ENCODE data around the gene MYPOP.
A peak's percentile ranks its signal among the peaks of the same experiment; 100 is the strongest.

Gene MYPOP

GRCh38 chr19:45882652-45883585 is 19.5 kb downstream of the MYPOP start:
- Histone ChIP-seq H3K4me1 (ENCODE audit: low read length) (peaks cover 24% of the 10 kb centered on the region), H3K36me3 (replicated peaks; ENCODE audit: insufficient read depth, low read length) (no peaks in the 10 kb centered on the region), H3K79me2 (ENCODE audit: low read length) (peaks cover 17% of the 10 kb centered on the region), H3K9me3 (replicated peaks; ENCODE audit: insufficient read depth, low read length) (no peaks in the 10 kb centered on the region), H4K20me1 (ENCODE audit: insufficient read depth, low read length) (no peaks in the 10 kb centered on the region), H2AFZ (ENCODE audit: low read length) (peak overlapping the region; percentile 73), H3F3A (ENCODE audit: insufficient read depth, low read length) (peaks cover 5% of the 10 kb centered on the region), H3K27ac (ENCODE audit: low read length) (peak overlapping the region; percentile 46; the same call in 1 of the 2 replicates), H3K27me3 (replicated peaks; ENCODE audit: insufficient read depth, low read length) (peaks cover 4% of the 10 kb centered on the region; the same call in 1 of the 2 replicates), H3K9me2 (replicated peaks; ENCODE audit: insufficient read depth, low read length) (no peaks in the 10 kb centered on the region), H3K4me2 (ENCODE audit: low read depth, low read length) (peak overlapping the region; percentile 100), H3K4me3 (ENCODE audit: low read length) (peak overlapping the region; percentile 93), H3K9ac (ENCODE audit: low read length) (peak overlapping the region; percentile 84)
- DNase-seq: peak; percentile 93
- peak; percentile 99 for TF ChIP-seq CTCF (IDR thresholded peaks at IDR 0.05; ENCODE audit: low read length)
- TF ChIP-seq EZH2 (optimal IDR thresholded peaks at IDR 0.05; ENCODE audit: low read depth, low read length): no peak

- Histone ChIP-seq H3K9me2 (replicated peaks; ENCODE audit: insufficient read depth, low read length) (no peaks in the 10 kb centered on the region), H3K4me3 (ENCODE audit: low read length) (no peak overlapping the region), H3K36me3 (replicated peaks; ENCODE audit: insufficient read depth, low read length) (no peaks in the 10 kb centered on the region), H3K79me2 (ENCODE audit: low read length) (peaks cover 17% of the 10 kb centered on the region), H3F3A (ENCODE audit: insufficient read depth, low read length) (peaks cover 5% of the 10 kb centered on the region), H3K9ac (ENCODE audit: low read length) (no peak overlapping the region), H3K27ac (ENCODE audit: low read length) (no peak overlapping the region), H3K9me3 (replicated peaks; ENCODE audit: insufficient read depth, low read length) (no peaks in the 10 kb centered on the region), H2AFZ (ENCODE audit: low read length) (peak overlapping the region; percentile 73; the same call in 1 of the 2 replicates), H3K27me3 (replicated peaks; ENCODE audit: insufficient read depth, low read length) (peaks cover 6% of the 10 kb centered on the region), H4K20me1 (ENCODE audit: insufficient read depth, low read length) (no peaks in the 10 kb centered on the region), H3K4me2 (ENCODE audit: low read depth, low read length) (peak overlapping the region; percentile 100), H3K4me1 (ENCODE audit: low read length) (peaks cover 24% of the 10 kb centered on the region)
- DNase-seq: no peak
- TF ChIP-seq CTCF (IDR thresholded peaks at IDR 0.05; ENCODE audit: low read length): no peak
- no peak for TF ChIP-seq EZH2 (optimal IDR thresholded peaks at IDR 0.05; ENCODE audit: low read depth, low read length)
- no peak for TF ChIP-seq EZH2phosphoT487 (IDR thresholded peaks at IDR 0.05; ENCODE audit: low read length)
Measured at GRCh38 chr19:45881909-45882528, 20.4 kb downstream of the MYPOP start.

- Histone ChIP-seq H3K9me3 (replicated peaks; ENCODE audit: insufficient read depth, low read length) (no peaks in the 10 kb centered on the region), H3F3A (ENCODE audit: insufficient read depth, low read length) (peaks cover 5% of the 10 kb centered on the region), H3K79me2 (ENCODE audit: low read length) (peaks cover 17% of the 10 kb centered on the region), H3K4me2 (ENCODE audit: low read depth, low read length) (no peak overlapping the region), H2AFZ (ENCODE audit: low read length) (no peak overlapping the region), H3K4me1 (ENCODE audit: low read length) (peaks cover 24% of the 10 kb centered on the region), H3K9ac (ENCODE audit: low read length) (no peak overlapping the region), H4K20me1 (ENCODE audit: insufficient read depth, low read length) (no peaks in the 10 kb centered on the region), H3K27ac (ENCODE audit: low read length) (no peak overlapping the region), H3K9me2 (replicated peaks; ENCODE audit: insufficient read depth, low read length) (no peaks in the 10 kb centered on the region), H3K4me3 (ENCODE audit: low read length) (no peak overlapping the region), H3K27me3 (replicated peaks; ENCODE audit: insufficient read depth, low read length) (peaks cover 14% of the 10 kb centered on the region), H3K36me3 (replicated peaks; ENCODE audit: insufficient read depth, low read length) (no peaks in the 10 kb centered on the region)
- no peak for DNase-seq
- TF ChIP-seq EZH2 (optimal IDR thresholded peaks at IDR 0.05; ENCODE audit: low read depth, low read length) (no peak), EZH2phosphoT487 (IDR thresholded peaks at IDR 0.05; ENCODE audit: low read length) (no peak), CTCF (IDR thresholded peaks at IDR 0.05; ENCODE audit: low read length) (no peak)
Measured at GRCh38 chr19:45881082-45881908, 21.1 kb downstream of the MYPOP start.
